Thyroid gland (tissue), 4 donors: ENCODE results near the gene ABCC8. TPM values are rescaled to one million over a fixed set of nuclear protein-coding genes. Genes with fewer than 3 reads are reported as not detected.

Source experiments
- DNase-seq, 2 donors: peaks; one replicate each; pipeline ENCODE4 v3.0.0-alpha.2; 2019
- H3K27ac ChIP-seq, 3 donors: fragments of 200-600 bp; sonication (generic); 1 replicate in 2 of 3; 2 replicates in 1 of 3; pipeline ENCODE4 v1.5.1; 2016 to 2019; ENCODE audit warnings: mild to moderate bottlenecking in 1 of 3, moderate library complexity in 1 of 3
- H3K27me3 ChIP-seq: fragments of 200-600 bp; sonication (generic); one replicate; pipeline ENCODE4 v1.5.1; 2019
- H3K36me3 ChIP-seq, 2 donors: fragments of 200-600 bp; sonication (generic); one replicate each; pipeline ENCODE4 v1.5.1; 2016 to 2019
- H3K4me1 ChIP-seq, 2 donors: fragments of 200-600 bp; sonication (generic); one replicate each; pipeline ENCODE4 v1.5.1; 2017 to 2019
- H3K4me3 ChIP-seq, 3 donors: fragments of 200-600 bp; sonication (generic); replicated peaks in 1 of 3; 1 replicate in 2 of 3; 2 replicates in 1 of 3; pipeline ENCODE4 v1.5.1; 2016; ENCODE audit warnings: mild to moderate bottlenecking in 1 of 3
- H3K9me3 ChIP-seq: fragments of 200-600 bp; sonication (generic); one replicate; pipeline ENCODE4 v1.5.1; 2017
- CTCF ChIP-seq, 6 experiments: fragments of 200-600 bp in 3 of 6; fragments of 450-650 bp in 3 of 6; sonication (generic) in 3 of 6; IDR thresholded peaks; one replicate each; pipeline ENCODE4 v1.5.1; 2016 to 2019; ENCODE audit warnings: antibody characterized with exemption in 6 of 6, mild to moderate bottlenecking in 2 of 6, inconsistent platforms in 1 of 6, moderate library complexity in 1 of 6
- POLR2A ChIP-seq, 2 donors: fragments of 450-650 bp; IDR thresholded peaks; one replicate each; pipeline ENCODE4 v1.6.1; 2017; ENCODE audit warnings: antibody characterized with exemption in 2 of 2, mild to moderate bottlenecking in 2 of 2, moderate library complexity in 1 of 2
- WGBS, 2 donors: methylation state at CpG; one replicate each; pipeline ENCODE4 v1.1.5; 2017; 5-methylcytosine and 5-hydroxymethylcytosine counted together
- intact Hi-C: fragments of 100-400 bp; cut with DNase I; formaldehyde crosslinking; loops from one replicate; pipeline ENCODE4 v1.15.1; 2023
- total RNA-seq, 4 donors: library from RNA; depleted of rRNA; stranded (reverse); fragments of >200 nt; gene quantifications; one replicate each; pipeline ENCODE4 v1.2.3, GENCODE V29; 2016

ABCC8 gene
- total RNA-seq, 4 donors from 2014 or later, result 10.9 to 19.1 (median 15.1) TPM

- no peaks in the 10 kb centered on the region for H3K27me3 ChIP-seq
- H3K36me3 ChIP-seq, result no peaks in the 10 kb centered on the region
- no peak for TF ChIP-seq POLR2A (IDR thresholded peaks at IDR 0.05)
- no peak for TF ChIP-seq CTCF (IDR thresholded peaks at IDR 0.05)
- peak overlapping the region in 2 of 3 donors; percentile 21 to 52 for H3K4me3 ChIP-seq
- H3K27ac ChIP-seq, result peak overlapping the region in 2 of 3 donors; percentile 53 to 87
- intact Hi-C loops, result no loop called here
- WGBS, 2 donors, result 6 to 10% methylated on average over 15 of the region's 15 CpGs
- no peaks in the 10 kb centered on the region for H3K9me3 ChIP-seq
- peaks cover 3 to 9% of the 10 kb centered on the region in 2 donors for H3K4me1 ChIP-seq
- DNase-seq, result no peak
Observed at GRCh38 chr11:17353821-17354600, 122.6 kb downstream of the ABCC8 start.

GRCh38 chr11:17352950-17353820 lies 123.5 kb downstream of the ABCC8 start:
- 0 to 1% methylated on average over 35 to 58 of the region's 69 CpGs for WGBS, 2 donors
- Histone ChIP-seq H3K9me3 (no peaks in the 10 kb centered on the region), H3K4me1 (peaks cover 3 to 9% of the 10 kb centered on the region in 2 donors), H3K4me3 (peak overlapping the region; percentile 21 to 52 (median 29)), H3K36me3 (no peaks in the 10 kb centered on the region), H3K27ac (peak overlapping the region; percentile 53 to 87 (median 59)), H3K27me3 (no peaks in the 10 kb centered on the region)
- peak; percentile 69 to 74 for DNase-seq
- intact Hi-C loops, result no loop called here
- TF ChIP-seq POLR2A (IDR thresholded peaks at IDR 0.05) (peak in 1 of 2 donors; percentile 57), CTCF (IDR thresholded peaks at IDR 0.05) (no peak)

DNA sequence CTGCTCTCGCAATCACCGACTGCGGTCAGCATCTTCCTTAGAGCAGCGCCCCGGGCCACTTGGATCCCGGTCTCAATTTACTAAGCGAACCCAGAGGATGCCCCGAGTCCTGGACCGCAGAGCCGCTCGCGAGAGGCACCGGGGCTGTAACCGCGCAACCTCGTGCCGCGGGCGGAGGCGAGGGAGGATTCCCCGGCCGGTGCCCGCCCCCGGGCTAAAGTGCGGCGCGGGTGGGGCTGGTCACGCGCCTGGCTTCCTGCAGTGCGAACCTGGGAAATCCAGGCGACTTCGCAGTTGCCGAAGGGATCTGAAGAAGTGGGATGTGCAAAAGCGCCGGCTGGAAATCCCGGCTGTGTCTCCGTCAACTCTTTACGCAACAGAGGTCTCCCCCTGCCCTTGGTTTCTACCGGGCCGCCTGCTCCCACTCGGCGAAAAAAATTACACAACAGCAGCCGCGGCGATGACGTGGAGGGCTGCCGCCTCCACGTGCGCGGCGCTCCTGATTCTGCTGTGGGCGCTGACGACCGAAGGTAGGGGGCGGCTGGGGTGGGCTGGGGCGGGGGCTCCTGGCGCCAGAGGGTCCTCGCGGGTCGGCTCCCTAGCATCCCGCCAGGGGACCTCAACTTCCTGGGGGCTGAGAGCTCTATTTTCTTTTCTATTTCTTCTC lies 125.0 kb downstream of the ABCC8 start, which contains the start of gene NCR3LG1:
Gene NCR3LG1 (plus strand): TSS at position 291 of the 667 bp plus-strand sequence. CDS start 170 bp downstream, at position 461.
- Histone ChIP-seq H3K4me1 (peaks cover 3 to 9% of the 10 kb centered on the region in 2 donors), H3K27me3 (no peaks in the 10 kb centered on the region), H3K27ac (peak within 1 kb of the TSS in 2 of 3 donors; percentile 18 to 87), H3K36me3 (no peaks in the 10 kb centered on the region), H3K9me3 (no peaks in the 10 kb centered on the region), H3K4me3 (peak within 1 kb of the TSS; percentile 7 to 52 (median 32))
- WGBS, 2 donors, result 2 to 5% methylated on average over 32 to 54 of the region's 61 CpGs
- intact Hi-C loops, result no loop called here
- TF ChIP-seq CTCF (IDR thresholded peaks at IDR 0.05), result peak in 1 of 6 experiments; percentile 10
- TF ChIP-seq POLR2A (IDR thresholded peaks at IDR 0.05), result peak in 1 of 2 donors; percentile 28
- DNase-seq, result peak; percentile 66

DNA sequence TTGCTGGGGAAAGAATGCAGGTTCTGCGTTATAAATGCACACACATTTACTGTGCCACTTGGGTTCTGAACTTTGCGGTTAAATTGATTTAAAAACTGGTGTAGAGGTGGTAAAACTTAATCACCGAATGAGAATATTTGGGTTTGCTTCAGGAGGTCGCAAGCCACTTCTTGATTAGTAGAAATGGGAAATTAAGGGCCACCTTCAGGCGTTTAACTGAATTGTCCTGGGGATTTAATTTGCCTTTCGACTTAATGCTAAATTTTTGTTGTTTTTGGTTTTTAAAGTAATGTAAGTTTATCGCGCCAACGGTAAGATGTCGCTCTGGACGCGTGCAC lies 125.5 kb downstream of the ABCC8 start:
- Histone ChIP-seq H3K9me3 (no peaks in the 10 kb centered on the region), H3K4me1 (peaks cover 3 to 9% of the 10 kb centered on the region in 2 donors), H3K36me3 (no peaks in the 10 kb centered on the region), H3K4me3 (peak overlapping the region; percentile 7 to 52 (median 32)), H3K27me3 (no peaks in the 10 kb centered on the region), H3K27ac (no peak overlapping the region)
- intact Hi-C loops, result no loop called here
- peak in 4 of 6 experiments; percentile 3 to 19 (median 10) for TF ChIP-seq CTCF (IDR thresholded peaks at IDR 0.05)
- no peak for TF ChIP-seq POLR2A (IDR thresholded peaks at IDR 0.05)
- no peak for DNase-seq
- WGBS, 2 donors, result 27 to 41% methylated on average over 12 of the region's 12 CpGs
